ENCODE data around the gene AUNIP.

Gene AUNIP

GRCh38 chr1:25905680-25906643 lies 46.7 kb upstream of the AUNIP start, which contains the start of gene STMN1:
Gene STMN1 (minus strand): TSS chr1:25906419. CDS start chr1:25904676, 1,743 bp downstream.
- Mint-ChIP-seq H3K4me1 (peaks cover 46% of the 10 kb centered on the region), H3K27me3 (ENCODE audit: low read depth) (no peaks in the 10 kb centered on the region), H3K4me3 (peak within 1 kb of the TSS; percentile 96 to 100 (median 98)), H3K36me3 (ENCODE audit: low read depth) (peaks cover 34% of the 10 kb centered on the region), H3K27ac (peak within 1 kb of the TSS; percentile 97 to 99 (median 98)), H3K9me3 (no peaks in the 10 kb centered on the region)
- peak in 2 of 3 experiments; percentile 7 to 24 for TF ChIP-seq CTCF (IDR thresholded peaks at IDR 0.05; ENCODE audit: unreplicated experiment in 3 of 3)

DNA sequence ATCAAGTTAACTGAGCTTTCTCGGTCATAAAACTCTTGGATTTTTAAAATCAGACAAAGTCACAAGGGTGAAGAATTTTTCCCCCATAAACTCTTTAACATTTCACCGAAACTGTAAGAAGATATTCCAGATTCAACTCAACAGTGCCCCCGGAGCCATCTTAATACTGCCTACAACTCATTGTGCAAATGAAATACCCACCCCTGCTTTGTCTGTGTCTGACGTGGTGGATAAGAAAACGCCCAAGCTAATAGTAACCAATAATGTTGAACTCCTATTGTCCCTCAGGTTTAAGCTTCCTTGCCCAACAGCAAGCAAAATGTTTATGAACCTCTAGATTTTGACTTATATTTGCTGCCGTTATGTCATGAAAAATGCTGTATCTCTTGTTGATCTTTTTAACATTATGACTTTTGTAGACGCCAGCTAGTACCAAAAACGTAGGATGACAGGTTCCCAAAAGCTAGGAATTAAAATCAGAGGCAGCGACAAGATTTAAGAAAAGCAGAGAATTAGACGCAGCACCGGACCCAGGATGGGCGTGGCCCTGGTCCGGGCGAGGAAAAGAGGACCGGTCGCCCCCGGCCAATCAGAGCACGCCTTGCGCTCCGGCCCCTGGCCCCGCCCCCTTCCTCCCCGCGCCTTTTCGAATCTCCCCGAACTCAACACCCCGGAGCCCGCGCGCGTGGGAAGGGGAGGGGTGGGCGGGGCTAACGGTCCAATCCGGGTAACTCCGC lies 45.9 kb upstream of the AUNIP start:
- peaks cover 50% of the 10 kb centered on the region for H3K4me1 Mint-ChIP-seq
- H3K4me3 Mint-ChIP-seq = peak overlapping the region; percentile 96 to 100 (median 98)
- H3K9me3 Mint-ChIP-seq = no peaks in the 10 kb centered on the region
- no peak for TF ChIP-seq CTCF (IDR thresholded peaks at IDR 0.05; ENCODE audit: unreplicated experiment in 3 of 3)
- no peaks in the 10 kb centered on the region for H3K27me3 Mint-ChIP-seq (ENCODE audit: low read depth)
- peaks cover 43% of the 10 kb centered on the region for H3K36me3 Mint-ChIP-seq (ENCODE audit: low read depth)
- peak overlapping the region; percentile 97 to 99 (median 98) for H3K27ac Mint-ChIP-seq

DNA sequence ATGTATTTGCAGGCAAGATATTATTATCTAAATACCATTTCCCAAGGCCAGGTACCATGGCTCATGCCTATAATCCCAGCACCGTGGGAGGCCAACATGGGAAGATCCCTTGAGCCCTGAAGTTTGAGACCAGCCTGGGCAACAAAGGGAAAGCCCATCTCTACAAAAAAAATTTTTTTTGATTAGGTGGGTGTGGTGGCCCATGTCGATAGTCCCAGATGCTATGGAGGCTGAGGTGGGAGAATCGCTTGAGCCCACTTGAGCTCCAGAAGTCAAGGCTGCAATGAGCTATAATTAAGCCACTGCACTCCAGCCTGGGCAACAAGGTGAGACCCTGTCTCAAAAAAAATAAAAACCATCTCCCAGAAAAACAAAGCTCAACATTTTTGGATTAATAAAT lies 44.7 kb upstream of the AUNIP start:
- TF ChIP-seq CTCF (IDR thresholded peaks at IDR 0.05; ENCODE audit: unreplicated experiment in 3 of 3) = no peak
- Mint-ChIP-seq H3K4me1 (peaks cover 56% of the 10 kb centered on the region), H3K27ac (peak overlapping the region; percentile 97 to 99 (median 98))

DNA sequence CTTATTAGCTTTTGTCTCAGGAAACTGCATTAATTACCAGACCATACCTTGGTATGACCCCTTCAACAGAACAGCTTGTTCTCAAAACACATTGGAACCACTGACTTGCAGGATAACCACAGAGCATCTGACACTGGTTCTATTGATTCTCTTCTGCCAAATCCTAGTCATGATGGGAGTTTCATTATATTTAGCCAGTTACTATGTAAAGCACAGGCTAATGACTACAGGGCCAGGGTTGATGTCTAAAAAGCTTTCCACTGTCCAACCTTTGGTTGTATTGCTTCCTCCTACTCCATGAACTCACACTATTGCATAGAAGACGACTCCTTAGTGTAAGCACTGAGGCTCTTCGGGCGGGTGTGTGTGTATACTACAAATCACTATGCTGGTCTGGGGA lies 43.2 kb upstream of the AUNIP start:
- Mint-ChIP-seq H3K27ac (peak overlapping the region in 2 of 3 experiments; percentile 59 to 84), H3K4me3 (peak overlapping the region; percentile 63 to 76 (median 68)), H3K9me3 (no peaks in the 10 kb centered on the region), H3K27me3 (ENCODE audit: low read depth) (no peaks in the 10 kb centered on the region), H3K36me3 (ENCODE audit: low read depth) (peaks cover 65% of the 10 kb centered on the region), H3K4me1 (peaks cover 53% of the 10 kb centered on the region)
- no peak for TF ChIP-seq CTCF (IDR thresholded peaks at IDR 0.05; ENCODE audit: unreplicated experiment in 3 of 3)

More for the DNA sequence above, 44.7 kb upstream of the AUNIP start:
- H3K4me3 Mint-ChIP-seq = peak overlapping the region; percentile 96 to 100 (median 98)
- H3K36me3 Mint-ChIP-seq (ENCODE audit: low read depth) = peaks cover 51% of the 10 kb centered on the region
- no peaks in the 10 kb centered on the region for H3K27me3 Mint-ChIP-seq (ENCODE audit: low read depth)
- H3K9me3 Mint-ChIP-seq = no peaks in the 10 kb centered on the region

- H3K4me1 Mint-ChIP-seq = peaks cover 62% of the 10 kb centered on the region
- TF ChIP-seq CTCF (IDR thresholded peaks at IDR 0.05; ENCODE audit: unreplicated experiment in 3 of 3) = no peak
- no peak overlapping the region for H3K4me3 Mint-ChIP-seq
- H3K9me3 Mint-ChIP-seq = no peaks in the 10 kb centered on the region
- H3K36me3 Mint-ChIP-seq (ENCODE audit: low read depth) = peaks cover 72% of the 10 kb centered on the region
- peak overlapping the region; percentile 32 to 50 (median 40) for H3K27ac Mint-ChIP-seq
- no peaks in the 10 kb centered on the region for H3K27me3 Mint-ChIP-seq (ENCODE audit: low read depth)
Measured at GRCh38 chr1:25900219-25900618, 41.0 kb upstream of the AUNIP start.

All from nephron (organoid).